ENCODE measurements around the gene ERBB3. TPM values are rescaled to one million over a fixed set of nuclear protein-coding genes. Genes with fewer than 3 reads are reported as not detected.

ERBB3 gene
- total RNA-seq, 2 experiments from 2014 or later = not detected

GRCh38 chr12:56081393-56082347 is 1.7 kb downstream of the ERBB3 start:
- CTCF ChIA-PET (ENCODE audit: unreplicated experiment) = no interaction called here
- TF ChIP-seq CTCF (conservative IDR thresholded peaks at IDR 0.05; ENCODE audit: low read length) (no peak), EZH2phosphoT487 (IDR thresholded peaks at IDR 0.05; ENCODE audit: borderline replicate concordance, low read depth, low read length) (no peak)
- no peaks in the 10 kb centered on the region for H3K9me2 ChIP-seq (ENCODE audit: insufficient read depth, low read length)
- POLR2A ChIA-PET = interaction anchor here (0.6 to 1.4 kb wide), 4 partner anchors 23 to 1094 kb away, joined by 3 to 6 read pairs (median 3); partner anchors contain the start of gene PA2G4
- BruUV-seq (replicated peaks) = no TSS peak
- H3K4me1 ChIP-seq (ENCODE audit: insufficient read depth, low read length, poor library complexity, severe bottlenecking) = peaks cover 16% of the 10 kb centered on the region
- H3K4me3 ChIP-seq (ENCODE audit: low read depth, low read length, poor library complexity, severe bottlenecking) = no peak overlapping the region
- H3K4me2 ChIP-seq (ENCODE audit: low read length) = no peak overlapping the region
- no peaks in the 10 kb centered on the region for H4K20me1 ChIP-seq (ENCODE audit: insufficient read depth, low read length)
- no peak for DNase-seq (ENCODE audit: low spot score)
- no peaks in the 10 kb centered on the region for H3K9me3 ChIP-seq (ENCODE audit: low read length)
- no peak overlapping the region for H3K27ac ChIP-seq (ENCODE audit: low read depth, low read length, poor library complexity, severe bottlenecking)
- no peaks in the 10 kb centered on the region for H3K36me3 ChIP-seq (ENCODE audit: insufficient read depth, low read length)
- intact Hi-C loops (cut with micrococcal nuclease; ENCODE audit: unreplicated experiment) = no loop called here
- no peak overlapping the region for H2AFZ ChIP-seq (ENCODE audit: low read length)
- H3K79me2 ChIP-seq (ENCODE audit: insufficient read depth, low read depth, low read length) = no peaks in the 10 kb centered on the region

- H4K20me1 ChIP-seq (ENCODE audit: insufficient read depth, low read length) = no peaks in the 10 kb centered on the region
- BruUV-seq (replicated peaks) = no TSS peak
- no peaks in the 10 kb centered on the region for H3K9me2 ChIP-seq (ENCODE audit: insufficient read depth, low read length)
- no peak overlapping the region for H3K4me3 ChIP-seq (ENCODE audit: low read depth, low read length, poor library complexity, severe bottlenecking)
- DNase-seq (ENCODE audit: low spot score) = no peak
- no peak for TF ChIP-seq EZH2phosphoT487 (IDR thresholded peaks at IDR 0.05; ENCODE audit: borderline replicate concordance, low read depth, low read length)
- no peak for TF ChIP-seq CTCF (conservative IDR thresholded peaks at IDR 0.05; ENCODE audit: low read length)
- no peak overlapping the region for H2AFZ ChIP-seq (ENCODE audit: low read length)
- H3K79me2 ChIP-seq (ENCODE audit: insufficient read depth, low read depth, low read length) = no peaks in the 10 kb centered on the region
- ChIA-PET CTCF (ENCODE audit: unreplicated experiment) (no interaction called here), POLR2A (interaction anchor here (0.6 kb wide), 3 partner anchors 22 to 1093 kb away, joined by 3 read pairs; partner anchors contain the start of gene PA2G4)
- H3K4me2 ChIP-seq (ENCODE audit: low read length) = no peak overlapping the region
- intact Hi-C loops (cut with micrococcal nuclease; ENCODE audit: unreplicated experiment) = no loop called here
- no peaks in the 10 kb centered on the region for H3K9me3 ChIP-seq (ENCODE audit: low read length)
- no peak overlapping the region for H3K27ac ChIP-seq (ENCODE audit: low read depth, low read length, poor library complexity, severe bottlenecking)
- no peaks in the 10 kb centered on the region for H3K36me3 ChIP-seq (ENCODE audit: insufficient read depth, low read length)
- peaks cover 16% of the 10 kb centered on the region for H3K4me1 ChIP-seq (ENCODE audit: insufficient read depth, low read length, poor library complexity, severe bottlenecking)
Measured at GRCh38 chr12:56082382-56082781, 2.4 kb downstream of the ERBB3 start.

- Histone ChIP-seq H3K4me2 (ENCODE audit: low read length) (no peak overlapping the region), H3K4me3 (ENCODE audit: low read depth, low read length, poor library complexity, severe bottlenecking) (no peak overlapping the region), H3K4me1 (ENCODE audit: insufficient read depth, low read length, poor library complexity, severe bottlenecking) (peaks cover 16% of the 10 kb centered on the region), H2AFZ (ENCODE audit: low read length) (no peak overlapping the region), H3K9me3 (ENCODE audit: low read length) (no peaks in the 10 kb centered on the region), H3K79me2 (ENCODE audit: insufficient read depth, low read depth, low read length) (no peaks in the 10 kb centered on the region), H3K9me2 (ENCODE audit: insufficient read depth, low read length) (no peaks in the 10 kb centered on the region), H3K36me3 (ENCODE audit: insufficient read depth, low read length) (no peaks in the 10 kb centered on the region), H3K27ac (ENCODE audit: low read depth, low read length, poor library complexity, severe bottlenecking) (no peak overlapping the region), H4K20me1 (ENCODE audit: insufficient read depth, low read length) (no peaks in the 10 kb centered on the region)
- DNase-seq (ENCODE audit: low spot score) = no peak
- intact Hi-C loops (cut with micrococcal nuclease; ENCODE audit: unreplicated experiment) = no loop called here
- ChIA-PET POLR2A (no interaction called here), CTCF (ENCODE audit: unreplicated experiment) (no interaction called here)
- TF ChIP-seq CTCF (conservative IDR thresholded peaks at IDR 0.05; ENCODE audit: low read length) (no peak), EZH2phosphoT487 (IDR thresholded peaks at IDR 0.05; ENCODE audit: borderline replicate concordance, low read depth, low read length) (no peak)
- no TSS peak for BruUV-seq (replicated peaks)
Measured at GRCh38 chr12:56082967-56083366, 3.0 kb downstream of the ERBB3 start.
